D721Med (cell line): ENCODE results near the gene DMRT1.

Experiments used
- DNase-seq: peaks from one replicate; pipeline ENCODE4 v3.0.0; 2011; ENCODE audit warnings: low spot score; ENCODE audit not compliant: insufficient read length
- FAIRE-seq: peaks from 2 replicates; lab custom pipeline; 2011; peaks lifted over from hg19 to GRCh38; lab: Jason Lieb, UNC
- CTCF ChIP-seq: IDR thresholded peaks from 2 replicates; pipeline ENCODE4 v1.5.1; 2012; ENCODE audit warnings: mild to moderate bottlenecking, control low read depth; ENCODE audit not compliant: insufficient read depth; ENCODE audit errors: missing control alignments

The DMRT1 gene

GRCh38 chr9:882416-882924, 41.0 kb downstream of the DMRT1 start:
- peak; percentile 2 for TF ChIP-seq CTCF
- FAIRE-seq, result no peak
- no peak for DNase-seq

- DNase-seq, result no peak
Observed at GRCh38 chr9:883011-883410, 41.5 kb downstream of the DMRT1 start.

GRCh38 chr9:886886-887285, 45.4 kb downstream of the DMRT1 start:
- no peak for TF ChIP-seq CTCF
- DNase-seq (no peak), FAIRE-seq (peak; percentile 99)

More at GRCh38 chr9:883011-883410, 41.5 kb downstream of the DMRT1 start:
- no peak for FAIRE-seq
- TF ChIP-seq CTCF, result no peak

GRCh38 chr9:892123-892522, 50.6 kb downstream of the DMRT1 start:
- no peak for FAIRE-seq
- no peak for DNase-seq
- TF ChIP-seq CTCF, result no peak

- no peak for DNase-seq
- no peak for TF ChIP-seq CTCF
- no peak for FAIRE-seq
Observed at GRCh38 chr9:893115-893514, 51.6 kb downstream of the DMRT1 start.

- peak; percentile 46 for FAIRE-seq
- DNase-seq, result peak; percentile 38
- TF ChIP-seq CTCF, result peak; percentile 82
Observed at GRCh38 chr9:893843-894420, 52.4 kb downstream of the DMRT1 start.

GRCh38 chr9:899440-900184, 58.1 kb downstream of the DMRT1 start:
- TF ChIP-seq CTCF, result no peak
- DNase-seq, result no peak
- FAIRE-seq, result no peak
